Measurements from ENCODE around the gene CABCOCO1.

CABCOCO1 gene

DNA sequence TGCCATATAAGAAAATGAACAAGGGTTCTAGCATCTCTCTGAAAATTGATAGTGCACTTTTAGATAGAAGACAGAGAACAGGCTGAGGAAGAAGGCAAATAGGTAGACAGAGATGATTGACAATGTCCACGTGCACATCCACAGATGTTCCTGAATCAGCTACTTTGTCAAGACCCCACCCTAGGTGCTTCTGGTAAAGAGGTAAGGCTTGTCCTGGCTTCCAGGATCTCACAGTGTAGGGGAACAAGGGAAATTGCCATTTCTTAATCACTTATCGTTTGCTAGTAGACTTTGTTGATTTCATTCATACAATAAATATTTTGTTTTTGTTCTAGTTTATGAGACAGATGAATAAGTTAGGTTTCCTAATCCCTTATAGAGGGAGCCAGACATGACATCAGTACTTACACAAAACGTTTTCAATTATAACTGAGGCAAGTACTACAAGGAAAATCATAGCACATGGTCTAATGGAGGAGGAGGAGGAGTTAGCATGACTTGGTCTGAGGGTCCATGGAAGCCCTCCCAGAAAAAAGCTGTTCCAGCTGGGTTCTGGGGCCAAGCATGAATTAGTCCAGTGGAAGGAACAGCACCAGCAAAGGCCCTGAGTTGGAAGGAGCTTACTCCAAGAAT lies 122.9 kb downstream of the CABCOCO1 start:
- H3K27ac Mint-ChIP-seq: no peak overlapping the region
- ATAC-seq (ENCODE audit: low read depth) (no peak), DNase-seq (ENCODE audit: low spot score in 2 of 2) (no peak)
- H3K4me1 Mint-ChIP-seq: no peaks in the 10 kb centered on the region
- peaks cover 6% of the 10 kb centered on the region for H3K27me3 Mint-ChIP-seq
- no peaks in the 10 kb centered on the region for H3K36me3 Mint-ChIP-seq
- no peaks in the 10 kb centered on the region for H3K9me3 Mint-ChIP-seq
- no peak overlapping the region for H3K4me3 Mint-ChIP-seq

DNA sequence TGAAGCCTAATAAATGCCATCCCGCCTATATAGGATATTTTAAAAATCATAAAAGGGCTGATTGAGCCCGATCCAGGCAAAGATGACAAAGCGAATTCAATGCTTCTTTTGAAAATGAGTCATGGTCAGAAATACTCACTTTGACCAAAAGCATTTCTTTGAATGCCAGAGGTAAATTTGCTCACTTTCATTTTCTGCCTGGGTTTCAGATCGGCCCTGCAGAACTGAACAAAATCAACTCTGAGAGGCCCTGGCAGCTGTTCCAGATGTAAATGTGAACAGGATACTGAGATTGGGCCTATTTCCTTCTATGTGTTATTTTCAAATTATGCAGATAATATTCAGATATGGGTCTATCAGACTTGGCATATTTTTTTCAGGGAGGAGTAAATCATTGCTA lies 124.0 kb downstream of the CABCOCO1 start:
- DNase-seq (ENCODE audit: low spot score in 2 of 2) (no peak), ATAC-seq (ENCODE audit: low read depth) (no peak)
- Mint-ChIP-seq H3K9me3 (no peaks in the 10 kb centered on the region), H3K4me1 (no peaks in the 10 kb centered on the region), H3K27ac (no peak overlapping the region), H3K4me3 (no peak overlapping the region), H3K27me3 (peaks cover 6% of the 10 kb centered on the region), H3K36me3 (no peaks in the 10 kb centered on the region)

DNA sequence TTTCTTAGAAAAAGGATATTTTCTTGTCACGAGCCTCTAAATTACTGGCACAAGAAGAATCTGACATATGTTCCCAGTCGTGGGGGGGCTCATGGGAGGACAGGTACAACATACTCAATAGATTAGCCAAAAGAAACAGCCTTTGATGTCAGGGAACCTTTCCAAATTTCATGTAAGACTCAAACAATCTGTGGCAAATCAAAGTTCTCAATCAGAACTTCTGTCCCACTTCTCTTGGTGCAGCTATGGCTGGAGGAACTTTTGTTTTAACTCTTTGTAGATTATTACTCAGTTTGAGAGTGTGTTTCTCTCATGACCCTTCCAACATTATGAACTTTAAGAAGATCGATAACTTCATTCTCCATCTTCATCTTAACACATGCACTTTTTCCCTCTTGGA lies 124.4 kb downstream of the CABCOCO1 start:
- Mint-ChIP-seq H3K9me3 (no peaks in the 10 kb centered on the region), H3K4me3 (no peak overlapping the region), H3K27me3 (peaks cover 6% of the 10 kb centered on the region), H3K36me3 (no peaks in the 10 kb centered on the region), H3K27ac (no peak overlapping the region), H3K4me1 (no peaks in the 10 kb centered on the region)
- no peak for ATAC-seq (ENCODE audit: low read depth)
- DNase-seq (ENCODE audit: low spot score in 2 of 2): no peak

DNA sequence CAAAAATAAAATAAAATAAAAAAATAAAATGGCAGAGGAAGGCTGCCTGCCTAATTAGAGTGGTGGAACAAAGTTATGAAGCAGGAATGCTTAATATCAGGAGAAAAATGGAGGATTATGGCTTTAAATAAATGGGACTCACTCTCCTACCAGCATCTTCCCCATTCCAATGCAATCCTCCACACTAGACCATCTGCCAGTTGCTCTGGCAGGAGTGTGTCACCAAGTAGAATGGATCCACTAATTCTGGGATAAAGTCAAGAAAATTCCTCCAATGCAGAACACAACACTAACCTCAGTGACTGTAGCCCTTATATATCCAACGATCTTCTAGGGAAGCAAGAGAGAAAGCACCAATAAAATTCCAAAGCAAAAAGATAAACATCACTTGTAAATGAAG lies 126.3 kb downstream of the CABCOCO1 start:
- peaks cover 3% of the 10 kb centered on the region for H3K27me3 Mint-ChIP-seq
- no peak for ATAC-seq (ENCODE audit: low read depth)

DNA sequence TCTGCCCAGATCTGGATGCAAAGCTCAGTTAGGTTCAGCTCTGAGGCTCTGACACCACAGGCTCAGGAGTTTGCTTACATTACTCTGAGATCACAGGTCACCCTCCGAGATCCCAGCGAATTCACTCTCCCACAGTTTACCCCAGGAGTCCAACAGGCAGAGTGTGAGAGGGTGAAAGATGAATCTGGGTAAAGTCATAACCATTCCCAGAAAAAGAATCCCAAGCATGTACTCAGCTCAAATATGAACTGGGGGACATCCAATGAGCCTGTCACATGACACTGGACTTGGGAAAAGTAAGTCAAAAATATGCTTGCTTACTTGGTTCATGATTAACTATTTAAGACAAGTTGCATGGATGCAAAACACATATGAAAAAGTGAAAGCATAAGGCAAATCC lies 128.5 kb downstream of the CABCOCO1 start:
- DNase-seq (ENCODE audit: low spot score in 2 of 2) (no peak), ATAC-seq (ENCODE audit: low read depth) (no peak)
- Mint-ChIP-seq H3K36me3 (no peaks in the 10 kb centered on the region), H3K27me3 (peaks cover 2% of the 10 kb centered on the region), H3K4me3 (no peak overlapping the region), H3K9me3 (no peaks in the 10 kb centered on the region), H3K4me1 (no peaks in the 10 kb centered on the region), H3K27ac (no peak overlapping the region)

More for the DNA sequence above, 126.3 kb downstream of the CABCOCO1 start:
- no peak overlapping the region for H3K4me3 Mint-ChIP-seq
- no peaks in the 10 kb centered on the region for H3K9me3 Mint-ChIP-seq
- no peaks in the 10 kb centered on the region for H3K36me3 Mint-ChIP-seq
- no peaks in the 10 kb centered on the region for H3K4me1 Mint-ChIP-seq
- DNase-seq (ENCODE audit: low spot score in 2 of 2): no peak
- H3K27ac Mint-ChIP-seq: no peak overlapping the region

DNA sequence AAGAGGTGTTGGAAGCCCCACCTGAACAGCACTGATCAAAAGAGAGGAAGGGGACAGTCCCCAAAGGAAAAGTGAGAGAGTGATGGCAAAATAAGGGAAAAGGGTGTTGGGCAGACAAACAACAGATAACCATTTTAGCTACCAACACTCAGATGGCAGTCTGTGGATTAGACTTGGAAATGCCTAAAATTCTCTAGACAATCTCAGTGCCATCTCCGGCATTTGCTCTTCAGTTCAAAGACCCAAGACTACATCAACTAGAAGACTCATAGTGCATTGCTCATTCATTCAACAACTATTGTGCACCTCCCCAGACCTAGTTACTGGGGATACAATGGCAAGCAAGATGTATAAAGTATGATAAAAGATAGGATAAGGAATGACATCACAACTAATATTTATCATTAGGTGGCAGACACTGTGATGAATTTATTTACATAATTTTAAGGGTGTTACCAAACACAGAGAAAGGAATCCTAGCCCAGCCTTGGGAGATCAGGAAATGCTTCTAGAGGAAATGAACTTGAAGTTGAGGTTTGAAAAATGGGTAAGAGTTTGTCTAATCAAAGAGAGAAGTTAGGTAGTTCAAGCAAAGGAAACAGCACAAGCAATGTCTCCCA lies 129.5 kb downstream of the CABCOCO1 start:
- no peaks in the 10 kb centered on the region for H3K4me1 Mint-ChIP-seq

DNA sequence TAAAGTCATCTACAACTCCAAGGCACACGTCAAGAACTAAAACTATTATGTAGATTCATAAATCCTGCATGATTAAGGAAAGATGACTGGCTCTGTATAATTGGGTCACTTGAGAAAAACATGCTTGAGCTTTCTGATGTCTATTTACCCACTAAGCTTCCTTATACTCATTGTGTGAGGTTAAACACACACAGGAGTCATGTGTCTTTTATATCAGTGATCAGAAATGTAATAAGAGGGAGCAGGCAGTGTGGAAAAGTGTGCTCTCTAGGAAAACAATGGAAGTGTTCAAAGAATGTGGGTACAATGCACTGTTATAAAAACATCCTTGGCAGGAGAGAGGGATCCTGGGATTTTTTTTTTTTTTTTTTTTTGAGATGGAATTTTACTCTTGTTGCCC lies 130.2 kb downstream of the CABCOCO1 start:
- no peak overlapping the region for H3K27ac Mint-ChIP-seq
- H3K4me1 Mint-ChIP-seq: no peaks in the 10 kb centered on the region
- no peak for ATAC-seq (ENCODE audit: low read depth)
- peaks cover 2% of the 10 kb centered on the region for H3K27me3 Mint-ChIP-seq
- no peaks in the 10 kb centered on the region for H3K9me3 Mint-ChIP-seq
- no peak overlapping the region for H3K4me3 Mint-ChIP-seq
- H3K36me3 Mint-ChIP-seq: no peaks in the 10 kb centered on the region
- DNase-seq (ENCODE audit: low spot score in 2 of 2): no peak

More for the DNA sequence above, 129.5 kb downstream of the CABCOCO1 start:
- ATAC-seq (ENCODE audit: low read depth) (no peak), DNase-seq (ENCODE audit: low spot score in 2 of 2) (no peak)
- no peaks in the 10 kb centered on the region for H3K9me3 Mint-ChIP-seq
- H3K27ac Mint-ChIP-seq: no peak overlapping the region
- H3K4me3 Mint-ChIP-seq: no peak overlapping the region
- H3K36me3 Mint-ChIP-seq: no peaks in the 10 kb centered on the region
- peaks cover 2% of the 10 kb centered on the region for H3K27me3 Mint-ChIP-seq

DNA sequence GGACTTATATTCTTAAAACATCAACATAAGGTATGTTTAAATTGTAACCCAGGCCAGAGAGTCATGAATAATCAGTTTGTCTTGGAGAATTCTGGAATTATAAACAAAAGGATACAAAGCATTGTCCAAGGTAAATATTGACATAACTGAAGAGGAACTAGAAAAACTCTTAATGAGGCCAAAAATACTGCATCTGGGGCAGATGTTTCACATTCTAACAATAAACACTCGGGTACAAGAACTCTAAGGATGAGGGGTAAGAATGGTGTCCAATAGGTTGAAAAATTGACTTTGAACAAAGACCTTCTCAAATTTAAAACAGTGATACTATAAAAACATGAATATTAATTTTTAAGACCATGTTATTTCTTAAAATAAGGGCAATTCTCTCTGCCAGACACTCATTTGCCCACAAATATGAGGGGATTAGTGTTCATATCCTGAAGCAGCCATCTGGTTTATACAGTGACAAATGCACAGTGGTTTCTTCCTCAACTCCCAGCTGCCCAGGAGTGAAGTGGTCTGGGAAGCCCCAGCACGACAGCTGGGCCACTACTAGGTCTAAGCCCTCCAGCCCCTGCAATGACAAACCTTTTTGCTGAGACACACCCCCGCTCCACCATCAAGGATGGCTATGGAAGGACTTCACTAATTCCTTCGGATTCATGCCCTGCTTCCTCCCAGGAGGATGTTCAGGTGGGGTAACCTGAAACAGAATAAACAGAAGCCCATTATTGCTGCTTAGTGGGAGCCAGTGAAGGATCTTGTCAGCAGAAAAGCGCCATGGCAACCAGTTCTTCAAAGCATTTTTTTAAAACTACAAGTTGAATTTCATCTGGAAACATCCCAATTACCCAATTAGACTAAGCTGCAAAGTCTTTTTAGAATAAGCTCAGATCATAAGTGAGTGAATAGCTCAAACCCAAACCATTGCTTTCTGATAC lies 131.3 kb downstream of the CABCOCO1 start:
- Mint-ChIP-seq H3K4me3 (no peak overlapping the region), H3K4me1 (no peaks in the 10 kb centered on the region), H3K27me3 (peaks cover 2% of the 10 kb centered on the region), H3K36me3 (no peaks in the 10 kb centered on the region), H3K9me3 (no peaks in the 10 kb centered on the region), H3K27ac (no peak overlapping the region)
- DNase-seq (ENCODE audit: low spot score in 2 of 2): no peak
- no peak for ATAC-seq (ENCODE audit: low read depth)

DNA sequence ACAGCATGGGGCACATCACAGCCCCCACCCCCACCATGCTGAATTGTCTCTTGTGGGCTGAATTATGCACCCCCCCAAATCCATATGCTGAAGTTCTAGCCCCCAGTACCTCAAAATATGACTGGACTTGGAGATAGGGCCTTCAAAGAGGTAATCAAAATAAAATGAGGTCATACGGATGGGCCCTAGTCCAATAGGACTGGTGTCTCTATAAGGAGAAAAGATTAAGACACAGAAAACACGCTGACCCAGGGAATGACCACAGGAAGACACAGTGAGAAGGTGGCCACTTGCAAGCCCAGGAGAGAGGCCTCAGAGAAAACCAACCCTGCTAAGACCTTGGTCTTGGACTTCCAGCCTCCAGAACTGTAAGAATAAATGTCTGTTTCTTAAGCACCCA lies 132.4 kb downstream of the CABCOCO1 start:
- DNase-seq (ENCODE audit: low spot score in 2 of 2) (no peak), ATAC-seq (ENCODE audit: low read depth) (no peak)
- H3K27ac Mint-ChIP-seq: no peak overlapping the region
- no peaks in the 10 kb centered on the region for H3K4me1 Mint-ChIP-seq
- H3K27me3 Mint-ChIP-seq: peaks cover 2% of the 10 kb centered on the region
- no peak overlapping the region for H3K4me3 Mint-ChIP-seq
- no peaks in the 10 kb centered on the region for H3K9me3 Mint-ChIP-seq
- H3K36me3 Mint-ChIP-seq: no peaks in the 10 kb centered on the region

DNA sequence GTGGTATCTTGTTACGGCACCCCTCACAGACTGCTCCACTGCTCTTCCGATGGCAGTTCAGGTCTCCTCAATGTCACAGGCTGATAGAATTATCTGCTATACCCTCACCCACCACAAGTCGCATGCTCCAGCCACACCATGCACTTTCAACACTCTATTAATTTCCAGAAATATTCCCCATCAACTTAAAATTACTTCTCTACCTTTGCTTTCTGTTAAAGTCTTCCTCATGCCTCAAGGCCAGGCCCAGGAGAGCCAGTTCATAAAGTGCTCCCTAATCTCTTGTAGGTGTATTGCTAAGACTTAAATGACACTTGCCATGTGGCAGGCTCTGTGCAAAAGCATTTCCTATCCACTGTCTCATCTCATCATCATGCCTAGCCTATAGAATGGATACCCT lies 132.8 kb downstream of the CABCOCO1 start:
- no peaks in the 10 kb centered on the region for H3K9me3 Mint-ChIP-seq
- peaks cover 2% of the 10 kb centered on the region for H3K27me3 Mint-ChIP-seq
- H3K4me3 Mint-ChIP-seq: no peak overlapping the region
- H3K4me1 Mint-ChIP-seq: no peaks in the 10 kb centered on the region
- H3K36me3 Mint-ChIP-seq: no peaks in the 10 kb centered on the region
- DNase-seq (ENCODE audit: low spot score in 2 of 2): no peak
- H3K27ac Mint-ChIP-seq: no peak overlapping the region
- ATAC-seq (ENCODE audit: low read depth): no peak

DNA sequence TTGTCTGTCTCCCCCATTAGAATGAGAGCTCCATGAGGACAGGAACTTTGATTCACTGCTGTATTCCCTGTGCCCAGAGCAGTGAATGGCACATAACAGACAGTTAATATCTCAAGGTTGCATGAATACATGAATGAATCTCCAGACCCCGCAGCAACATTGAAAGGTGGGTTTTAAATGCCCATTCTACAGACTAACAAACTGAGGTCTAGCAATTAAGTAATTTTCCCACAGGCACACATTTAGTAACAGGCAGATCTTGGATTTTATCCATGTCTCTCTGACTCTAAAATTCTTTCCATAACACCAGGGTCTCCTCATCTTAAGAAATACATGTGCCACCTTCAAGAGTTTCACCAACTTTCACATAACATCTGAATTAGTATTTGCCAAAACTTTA lies 134.1 kb downstream of the CABCOCO1 start:
- Mint-ChIP-seq H3K9me3 (no peaks in the 10 kb centered on the region), H3K27me3 (peaks cover 2% of the 10 kb centered on the region), H3K27ac (no peak overlapping the region), H3K36me3 (no peaks in the 10 kb centered on the region), H3K4me3 (no peak overlapping the region), H3K4me1 (no peaks in the 10 kb centered on the region)
- ATAC-seq (ENCODE audit: low read depth) (no peak), DNase-seq (ENCODE audit: low spot score in 2 of 2) (no peak)

DNA sequence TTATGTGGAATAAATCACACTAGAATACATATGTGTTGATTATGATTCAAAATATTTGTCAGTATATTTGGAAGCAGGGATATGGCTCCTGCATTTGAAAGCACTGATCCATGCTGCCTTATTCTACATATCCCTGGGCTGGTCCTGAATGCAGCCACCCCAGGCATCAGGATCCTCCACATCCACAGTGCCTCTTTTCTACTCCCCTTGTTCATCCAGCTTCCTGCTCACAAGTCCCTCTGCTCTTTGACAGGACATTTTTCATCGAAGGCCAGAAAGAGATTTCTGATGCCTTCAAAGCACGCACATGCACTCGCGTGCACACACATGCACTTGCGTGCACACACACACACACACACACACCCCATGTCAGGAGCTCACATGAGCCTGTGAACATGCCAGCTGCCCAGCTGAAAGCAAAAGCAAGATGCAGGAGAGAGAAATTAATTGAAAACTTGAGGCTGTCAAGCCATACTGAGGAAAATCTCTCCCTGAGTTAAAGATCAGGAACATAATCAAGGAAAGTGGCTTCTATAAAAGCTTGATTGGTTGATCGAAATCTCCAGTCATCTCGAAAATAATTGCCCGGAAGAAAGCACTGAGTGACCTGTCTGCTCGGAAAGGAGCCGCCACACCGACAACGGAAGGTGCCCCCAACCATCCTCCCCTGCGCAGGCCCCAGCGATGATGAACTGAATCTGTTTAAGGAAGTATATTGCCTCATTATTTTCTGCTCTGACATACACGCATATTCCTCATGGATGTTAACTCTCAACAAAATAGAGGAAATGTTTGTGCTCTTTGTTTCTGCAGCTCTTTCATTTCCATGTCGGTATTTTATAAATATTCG lies 134.8 kb downstream of the CABCOCO1 start:
- no peak for ATAC-seq (ENCODE audit: low read depth)
- Mint-ChIP-seq H3K36me3 (no peaks in the 10 kb centered on the region), H3K27ac (no peak overlapping the region), H3K9me3 (no peaks in the 10 kb centered on the region), H3K27me3 (peaks cover 2% of the 10 kb centered on the region), H3K4me1 (no peaks in the 10 kb centered on the region), H3K4me3 (no peak overlapping the region)
- no peak for DNase-seq (ENCODE audit: low spot score in 2 of 2)

DNA sequence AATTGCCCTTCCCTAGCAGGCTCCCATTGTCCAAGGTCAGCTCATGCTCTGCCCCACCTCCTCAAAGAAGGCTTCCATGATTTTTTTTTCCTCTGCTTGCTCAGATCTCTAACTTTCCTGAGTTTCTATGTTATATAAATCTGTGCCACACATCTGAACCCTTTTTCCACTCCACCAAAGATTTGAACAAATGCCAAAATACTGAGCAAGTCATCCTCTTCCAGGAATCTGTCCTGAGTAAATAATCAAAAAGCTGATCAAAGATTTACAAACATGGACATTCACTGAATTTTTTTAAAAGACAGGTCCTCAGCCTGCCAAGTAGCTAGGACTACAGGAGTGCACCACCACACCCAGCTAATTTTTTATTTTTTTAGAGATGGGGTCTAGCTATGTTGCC lies 136.0 kb downstream of the CABCOCO1 start:
- H3K36me3 Mint-ChIP-seq: no peaks in the 10 kb centered on the region
- no peak overlapping the region for H3K4me3 Mint-ChIP-seq
- peaks cover 2% of the 10 kb centered on the region for H3K27me3 Mint-ChIP-seq
- no peaks in the 10 kb centered on the region for H3K9me3 Mint-ChIP-seq
- no peak for DNase-seq (ENCODE audit: low spot score in 2 of 2)
- H3K4me1 Mint-ChIP-seq: no peaks in the 10 kb centered on the region
- no peak for ATAC-seq (ENCODE audit: low read depth)
- H3K27ac Mint-ChIP-seq: no peak overlapping the region

DNA sequence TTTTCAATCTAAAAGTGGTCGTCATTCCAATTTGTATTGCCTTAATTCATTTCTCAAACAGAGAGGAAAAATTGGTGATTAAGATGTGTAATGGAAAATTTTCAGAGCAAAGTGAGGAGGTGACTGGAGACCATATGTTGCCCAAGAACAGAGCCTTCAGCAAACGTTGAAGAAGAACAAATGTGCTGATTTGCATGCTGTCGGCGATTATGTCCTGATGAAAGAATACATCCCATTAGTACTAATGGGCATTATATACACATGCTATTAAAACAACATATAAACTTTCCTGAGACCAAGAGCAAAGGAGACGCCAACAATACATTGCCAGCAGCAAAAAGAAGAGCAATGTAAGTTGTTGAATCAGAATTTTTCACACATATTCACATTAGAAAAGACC lies 138.8 kb downstream of the CABCOCO1 start:
- Mint-ChIP-seq H3K27me3 (no peaks in the 10 kb centered on the region), H3K36me3 (no peaks in the 10 kb centered on the region), H3K9me3 (no peaks in the 10 kb centered on the region), H3K27ac (no peak overlapping the region), H3K4me1 (no peaks in the 10 kb centered on the region), H3K4me3 (no peak overlapping the region)
- no peak for DNase-seq (ENCODE audit: low spot score in 2 of 2)
- ATAC-seq (ENCODE audit: low read depth): no peak
